HPDE6-E6E7 (cell line): ENCODE results near the gene LDLR.
"Not testable (repeated sequence)": the region's sequence is repeated elsewhere in the genome, so short reads cannot be mapped to it uniquely, and the experiment has no call there.

Experiments used
- DNase-seq: peaks from one replicate; pipeline ENCODE4 v3.0.0; 2011; ENCODE audit warnings: missing footprints; ENCODE audit errors: extremely low spot score

Gene LDLR

DNA sequence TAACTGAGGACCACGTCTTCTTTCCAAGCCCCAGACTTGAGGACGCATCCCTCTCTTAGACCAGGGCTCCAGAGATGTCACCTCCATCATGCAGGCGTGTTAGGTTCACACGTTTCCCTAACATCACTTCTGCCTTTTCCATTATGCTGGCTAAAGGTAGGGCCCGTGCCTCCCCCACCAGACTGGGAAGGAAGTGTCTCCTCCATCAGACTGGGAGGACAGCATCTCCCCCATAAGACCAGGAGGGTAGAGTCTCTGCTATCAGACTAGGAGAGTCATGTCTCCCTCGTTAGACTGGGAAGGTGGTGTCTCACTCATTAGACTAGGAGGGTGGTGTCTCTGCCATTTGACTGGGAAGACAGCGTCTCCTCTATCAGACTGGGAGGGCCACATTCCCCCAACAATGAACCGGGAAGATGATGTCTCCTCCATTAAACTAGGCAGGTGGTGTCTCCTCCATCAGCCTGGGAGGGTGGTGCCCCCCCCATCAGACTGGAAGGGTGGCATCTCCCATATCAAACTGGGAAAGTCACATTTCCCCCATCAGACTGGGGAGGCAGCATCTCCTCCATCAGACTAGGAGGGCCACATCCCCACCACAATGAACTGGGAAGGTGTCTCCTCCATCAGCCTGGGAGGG lies 84.4 kb downstream of the LDLR start:
- DNase-seq: no peak

DNA sequence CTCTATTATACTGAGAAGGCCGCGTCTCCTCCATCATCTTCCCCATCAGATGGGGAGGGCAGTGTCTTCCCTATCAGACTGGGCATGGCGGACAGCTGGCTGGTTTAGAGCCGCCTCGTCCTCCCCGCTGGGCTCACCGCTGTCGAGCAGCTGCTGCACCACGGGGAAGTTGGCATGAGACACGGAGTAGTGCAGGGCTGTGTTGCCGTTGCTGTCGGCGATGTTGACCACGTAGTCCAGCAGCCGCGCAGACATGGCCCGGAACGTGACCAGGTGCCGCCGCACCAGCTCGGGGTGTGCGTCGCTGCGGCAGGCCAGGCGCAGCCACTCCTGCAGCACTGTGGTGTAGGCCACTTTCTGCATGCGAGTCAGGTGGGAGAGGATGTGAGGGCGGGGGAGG lies 85.1 kb downstream of the LDLR start:
- DNase-seq: no peak

DNA sequence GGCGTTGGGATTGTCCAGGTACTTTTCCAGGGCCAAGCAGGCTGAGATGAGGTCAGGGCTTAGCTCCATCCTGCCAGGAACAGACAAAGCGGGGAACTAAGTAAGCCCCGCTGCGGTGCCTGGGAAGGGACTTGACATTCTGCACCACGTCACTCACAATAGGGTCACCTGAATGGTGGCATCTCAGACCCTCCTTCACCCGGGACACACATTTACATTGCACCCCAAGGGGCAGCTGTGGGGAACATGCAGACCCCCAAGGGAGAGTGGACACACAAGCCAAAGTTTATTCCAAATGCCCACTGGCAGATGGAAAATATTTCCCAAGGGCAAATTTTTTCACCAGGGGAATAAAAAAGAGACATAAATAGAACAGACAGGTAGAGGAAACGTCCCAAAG lies 86.7 kb downstream of the LDLR start:
- no peak for DNase-seq

GRCh38 chr19:11176466-11177193 lies 87.4 kb downstream of the LDLR start:
- no peak for DNase-seq

DNA sequence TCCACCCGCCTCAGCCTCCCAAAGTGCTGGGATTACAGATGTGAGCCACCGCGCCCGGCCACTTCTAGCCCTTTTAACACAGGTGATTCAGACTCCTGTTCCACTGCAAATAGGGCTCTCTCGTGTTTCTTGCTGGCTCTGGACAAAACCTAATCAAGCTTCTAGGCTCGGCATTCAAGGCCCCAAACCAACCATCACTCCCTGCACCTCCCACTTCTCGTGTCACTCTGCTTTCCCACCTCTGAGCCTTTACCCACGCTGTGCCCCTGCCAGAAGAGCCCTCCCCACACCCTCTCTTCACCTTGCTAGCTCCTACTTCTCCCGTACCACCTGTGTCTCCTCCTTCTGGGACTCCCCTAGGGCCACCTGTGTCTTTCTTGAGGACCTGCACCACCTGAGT lies 88.3 kb downstream of the LDLR start:
- DNase-seq: no peak

GRCh38 chr19:11179145-11179465 lies 89.8 kb downstream of the LDLR start:
- not testable (repeated sequence) for DNase-seq

GRCh38 chr19:11179716-11180297 lies 90.5 kb downstream of the LDLR start:
- DNase-seq: no peak

- no peak for DNase-seq
Measured at GRCh38 chr19:11180346-11180745, 91.1 kb downstream of the LDLR start.

- DNase-seq: not testable (repeated sequence)
Measured at GRCh38 chr19:11180975-11181374, 91.7 kb downstream of the LDLR start.

DNA sequence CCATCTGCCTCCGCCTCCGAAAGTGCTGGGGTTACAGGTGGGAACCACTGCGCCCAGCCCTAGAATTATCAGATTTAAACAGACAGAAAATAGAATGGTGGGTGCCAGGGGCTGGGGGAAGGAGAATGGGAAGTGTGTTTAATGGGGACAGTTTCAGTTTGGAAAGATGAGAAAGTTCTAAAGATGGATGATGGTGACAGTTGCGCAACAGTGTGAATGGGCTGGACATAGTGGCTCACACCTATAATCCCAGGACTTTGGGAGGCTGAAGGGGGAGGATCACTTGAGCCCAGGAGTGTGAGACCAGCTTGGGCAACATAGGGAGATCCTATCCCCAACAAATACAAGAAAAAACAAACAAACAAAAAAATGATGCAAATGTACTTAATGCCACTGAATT lies 92.2 kb downstream of the LDLR start:
- no peak for DNase-seq
